ENCODE measurements around the gene CLSTN2.

The CLSTN2 gene

GRCh38 chr3:140007911-140008869 lies 73.2 kb downstream of the CLSTN2 start:
- no peak for DNase-seq

GRCh38 chr3:140010391-140010790 lies 75.4 kb downstream of the CLSTN2 start:
- no peak for DNase-seq

DNA sequence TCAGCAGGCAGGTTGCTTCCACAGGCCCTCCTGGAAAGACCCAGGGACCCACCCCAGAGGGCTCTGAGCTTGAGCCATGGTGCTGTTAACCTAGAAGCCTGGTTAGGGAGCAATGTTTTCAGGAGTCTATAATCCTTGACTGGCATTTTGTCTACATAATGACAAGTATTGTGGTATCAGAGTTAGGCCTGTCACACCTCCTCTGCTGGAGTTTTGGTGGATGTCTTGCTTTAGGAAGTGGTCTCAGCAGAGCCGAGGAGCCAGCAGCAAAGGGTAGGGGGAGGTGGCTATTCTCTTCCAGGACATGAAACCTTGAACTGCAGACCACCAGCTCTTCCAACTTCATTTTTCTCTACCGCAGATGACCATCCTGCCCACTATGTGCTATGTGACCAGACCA lies 76.1 kb downstream of the CLSTN2 start:
- no peak for DNase-seq

DNA sequence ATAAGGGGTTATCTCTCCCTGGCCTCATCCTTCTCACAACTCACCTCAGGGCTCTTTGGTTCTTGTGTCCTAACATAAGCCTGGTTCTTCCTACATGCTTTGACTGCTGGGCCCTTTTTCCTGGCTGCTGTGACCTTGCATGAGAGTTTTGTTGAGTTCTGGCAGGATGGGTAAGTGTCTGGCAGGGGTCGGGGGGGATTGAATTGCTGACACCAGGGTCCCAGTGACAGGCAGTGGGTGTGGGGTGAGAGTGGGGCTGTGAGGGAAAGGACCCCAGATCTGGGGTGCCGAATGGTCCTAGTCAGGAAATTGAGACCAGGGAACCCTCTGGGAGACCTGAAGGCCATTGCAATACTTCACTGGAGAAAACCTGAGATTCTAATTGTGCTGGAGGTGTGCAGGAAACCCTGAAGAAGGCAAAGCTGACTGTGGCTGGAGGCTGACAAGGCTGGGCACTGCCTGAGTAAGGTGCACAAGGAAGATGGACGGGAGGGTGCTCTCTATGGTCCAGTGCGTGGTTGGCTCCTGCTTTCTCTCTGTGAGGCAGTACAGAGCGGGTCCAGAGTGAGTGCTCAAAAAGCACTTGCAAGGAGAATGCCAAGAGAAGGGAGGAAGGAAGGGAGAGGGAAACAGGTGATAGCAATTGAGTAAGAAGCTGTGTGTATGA lies 76.8 kb downstream of the CLSTN2 start:
- no peak for DNase-seq

GRCh38 chr3:140013220-140013619 lies 78.2 kb downstream of the CLSTN2 start:
- no peak for DNase-seq

DNA sequence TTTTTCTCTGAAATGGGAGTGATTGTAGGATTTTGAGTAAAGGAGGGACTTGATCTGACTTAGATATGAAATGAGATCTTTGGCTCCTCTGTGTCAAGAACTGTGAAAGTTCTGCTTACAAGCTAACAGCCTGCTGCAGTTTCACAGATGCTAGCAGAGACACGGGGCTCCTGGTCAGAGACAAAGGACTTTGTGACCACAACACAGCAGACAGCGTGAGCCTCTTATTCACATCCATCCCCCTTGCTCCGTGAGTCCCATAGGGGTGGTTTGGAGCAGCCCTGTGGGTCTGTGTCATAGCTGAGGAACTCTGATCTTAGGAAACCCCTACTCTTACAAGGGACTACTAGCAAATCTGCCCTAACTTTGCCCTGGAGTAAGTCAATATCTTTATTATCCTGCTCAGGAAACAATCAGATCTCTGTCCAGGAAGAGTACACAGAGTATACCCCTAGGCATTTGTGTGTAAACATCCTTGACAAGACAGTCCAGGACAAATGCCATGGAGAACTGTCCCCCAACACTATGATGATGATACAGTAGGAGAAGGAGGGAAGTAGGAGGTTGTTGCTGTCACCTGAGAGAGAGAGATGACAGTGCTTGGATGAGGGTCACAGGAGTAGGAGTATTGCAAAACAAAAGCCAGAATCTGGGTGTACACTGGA lies 80.0 kb downstream of the CLSTN2 start:
- DNase-seq, result no peak

DNA sequence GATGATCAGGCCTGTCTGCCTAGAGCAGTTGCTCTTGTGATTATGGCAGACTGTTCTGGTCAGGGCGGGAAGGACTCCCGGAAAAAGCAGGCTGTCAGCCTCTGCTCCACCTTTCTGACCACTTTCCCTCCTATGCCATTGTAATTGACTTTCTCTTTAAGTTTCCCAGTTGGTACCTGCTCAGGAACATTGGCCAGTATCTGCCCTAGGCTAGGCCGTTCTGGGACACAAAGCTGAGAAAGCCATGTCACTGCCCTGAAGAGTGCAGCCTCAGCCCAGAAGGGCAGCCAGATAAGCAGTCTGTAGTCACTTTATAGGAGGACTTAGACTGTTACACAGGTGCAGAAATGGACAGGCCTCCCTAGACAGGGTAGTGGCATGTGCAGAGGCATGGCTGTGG lies 80.8 kb downstream of the CLSTN2 start:
- no peak for DNase-seq

- no peak for DNase-seq
These were observed 83.6 kb downstream of the CLSTN2 start for GRCh38 chr3:140018556-140018955.

GRCh38 chr3:140019946-140020345 lies 85.0 kb downstream of the CLSTN2 start:
- DNase-seq, result no peak

DNA sequence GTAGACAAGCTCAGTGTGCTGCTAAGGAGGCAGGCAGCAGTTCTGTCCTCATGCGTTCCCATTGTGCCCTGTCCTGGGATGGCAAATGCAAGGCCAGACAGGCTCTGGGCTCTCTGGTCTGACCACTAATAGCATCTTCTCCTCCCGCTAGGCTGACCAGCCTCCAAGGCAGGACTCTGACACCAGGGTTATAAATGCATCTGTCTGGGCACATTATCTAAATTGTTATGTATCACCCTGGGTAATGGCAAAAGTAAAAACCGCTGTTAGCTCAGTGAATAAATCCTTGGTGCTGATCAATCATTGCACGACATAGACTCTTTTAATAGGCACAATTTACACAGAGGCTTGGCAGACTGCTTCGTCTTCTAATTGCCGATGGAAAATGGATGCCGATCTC lies 85.6 kb downstream of the CLSTN2 start:
- no peak for DNase-seq

GRCh38 chr3:140021269-140021668 lies 86.3 kb downstream of the CLSTN2 start:
- no peak for DNase-seq

GRCh38 chr3:140022066-140022770 lies 87.2 kb downstream of the CLSTN2 start:
- DNase-seq, result no peak

- no peak for DNase-seq
These were observed 88.9 kb downstream of the CLSTN2 start for GRCh38 chr3:140023616-140024530.

DNA sequence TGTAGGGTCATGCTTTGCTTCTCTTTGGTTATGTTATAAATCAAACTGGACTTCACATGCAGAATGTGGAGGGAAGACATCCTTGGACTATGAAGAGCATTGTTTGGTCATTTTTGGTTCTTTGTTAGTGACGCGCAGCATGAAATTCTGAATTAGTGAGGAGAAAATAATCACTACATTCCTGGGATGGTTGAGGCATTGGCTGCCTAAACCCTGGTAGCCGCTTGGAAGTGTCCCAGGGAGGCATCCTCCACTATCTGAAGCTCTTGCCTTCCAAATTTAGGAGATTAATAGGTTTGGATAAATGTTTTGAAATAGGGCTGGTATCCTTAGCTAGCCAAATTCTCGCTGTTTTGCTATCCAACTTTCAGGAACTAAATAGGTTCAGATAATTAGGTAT lies 96.2 kb downstream of the CLSTN2 start:
- DNase-seq, result no peak

- no peak for DNase-seq
These were observed 99.1 kb downstream of the CLSTN2 start for GRCh38 chr3:140034058-140034457.

DNA sequence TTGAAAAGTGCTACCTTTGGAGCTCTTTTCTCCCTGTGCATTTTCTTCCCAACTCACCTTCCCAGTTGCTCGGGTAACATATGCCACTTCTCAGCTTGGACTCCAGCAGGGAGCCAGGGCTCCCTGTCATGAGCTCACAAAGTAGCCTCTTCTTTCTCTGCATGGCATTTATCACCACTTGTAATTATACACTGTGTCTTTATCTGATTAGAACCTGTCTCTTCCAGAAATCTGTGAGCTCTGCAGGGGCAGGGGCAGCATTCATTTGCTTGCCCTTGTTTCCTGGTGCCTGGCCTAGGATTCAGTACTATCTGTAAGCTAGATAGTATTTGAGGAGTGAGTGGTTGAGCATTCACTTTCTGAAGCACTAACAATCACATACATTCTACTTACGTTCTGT lies 100.9 kb downstream of the CLSTN2 start:
- DNase-seq, result no peak

DNA sequence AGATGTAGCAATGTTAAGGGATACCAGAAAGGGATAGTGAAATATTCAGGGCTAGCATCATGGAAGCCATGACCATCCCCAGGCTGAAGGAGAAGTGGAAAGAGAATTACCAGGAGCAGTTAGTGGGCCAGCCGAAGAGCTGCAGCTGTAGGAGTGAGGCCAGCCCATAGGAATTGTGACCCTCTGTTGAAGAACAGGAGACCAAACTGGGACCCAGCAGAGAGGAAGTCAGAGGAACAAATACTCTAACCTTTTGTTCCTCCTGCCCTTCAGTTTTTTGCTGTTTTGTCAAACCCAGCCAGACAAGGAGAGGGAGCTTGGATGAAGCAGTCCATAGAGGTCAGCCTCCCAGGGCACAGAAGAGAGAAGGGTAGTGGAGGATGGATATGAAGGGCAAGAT lies 115.4 kb downstream of the CLSTN2 start:
- DNase-seq, result no peak

DNA sequence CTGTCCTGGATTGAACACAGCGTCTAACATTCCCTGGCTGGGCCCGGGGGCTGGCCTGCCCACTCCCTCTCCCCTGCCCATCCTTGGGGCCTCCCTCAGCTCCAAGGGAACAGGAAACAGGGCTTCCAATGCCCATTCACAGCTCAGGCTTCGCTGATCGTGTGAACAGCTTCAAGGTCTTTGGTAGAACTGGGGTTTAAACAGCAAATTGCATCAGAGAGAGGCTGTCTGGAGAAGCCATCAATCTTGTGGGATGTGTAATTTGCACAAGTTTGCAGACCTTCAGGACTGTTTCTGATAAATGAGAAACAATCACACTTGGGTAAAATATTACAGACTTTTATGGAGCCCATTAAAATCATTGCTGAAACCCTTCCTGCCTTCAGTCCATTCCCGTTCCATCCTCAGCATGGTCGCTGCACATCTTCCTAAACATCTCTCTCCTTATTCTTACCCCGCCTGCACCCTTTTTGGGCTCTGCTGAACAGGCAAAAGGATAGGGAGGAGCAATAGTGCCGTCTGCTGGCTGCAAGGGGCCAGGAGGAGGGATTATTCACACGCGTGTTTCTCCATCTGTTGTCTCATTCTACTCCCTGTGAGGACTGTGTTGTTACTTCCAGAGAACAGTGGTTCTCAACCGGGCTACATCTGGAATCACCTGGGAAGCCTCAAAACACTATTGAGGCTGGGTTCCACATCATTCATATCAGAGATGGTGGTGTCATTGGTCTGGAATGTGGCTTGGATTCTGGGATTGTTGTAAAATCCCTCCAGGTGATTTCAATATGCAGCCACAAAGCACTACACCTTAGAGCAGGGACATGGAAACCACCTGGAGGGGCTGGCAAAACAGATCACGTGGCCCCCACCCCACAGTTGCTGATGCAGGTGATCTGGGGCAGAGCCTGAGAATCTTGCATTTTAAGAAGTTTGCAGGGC lies 116.3 kb downstream of the CLSTN2 start:
- no peak for DNase-seq

GRCh38 chr3:140052771-140053702 lies 118.1 kb downstream of the CLSTN2 start:
- DNase-seq, result no peak

- DNase-seq, result no peak
These were observed 118.8 kb downstream of the CLSTN2 start for GRCh38 chr3:140053794-140054193.

Measured in activated CD4-positive, alpha-beta T cell treated with anti-CD3 and anti-CD28 coated beads for 1 hour (primary cell).